Measurements from ENCODE around the gene DMGDH. TPM values are rescaled to one million over a fixed set of nuclear protein-coding genes. Genes with fewer than 3 reads are reported as not detected.

The DMGDH gene
- total RNA-seq, 3 donors from 2014 or later = 1.5 to 12.5 (median 2.9) TPM

- Histone ChIP-seq H3K4me3 (no peak overlapping the region), H3K36me3 (no peaks in the 10 kb centered on the region), H3K4me1 (no peaks in the 10 kb centered on the region), H3K27ac (no peak overlapping the region), H3K27me3 (no peaks in the 10 kb centered on the region), H3K9me3 (peaks cover 0 to 12% of the 10 kb centered on the region in 2 donors)
- no peak for DNase-seq (ENCODE audit: low spot score in 2 of 2)
- intact Hi-C loops (cut with DNase I; ENCODE audit: low total_unique reads) = no loop called here
- TF ChIP-seq CTCF (IDR thresholded peaks at IDR 0.05) (no peak), POLR2AphosphoS5 (IDR thresholded peaks at IDR 0.05) (no peak), POLR2A (IDR thresholded peaks at IDR 0.05) (no peak)
These were observed 16.2 kb downstream of the DMGDH start for GRCh38 chr5:79053321-79053720.

- Histone ChIP-seq H3K36me3 (no peaks in the 10 kb centered on the region), H3K4me1 (no peaks in the 10 kb centered on the region), H3K27me3 (no peaks in the 10 kb centered on the region), H3K27ac (no peak overlapping the region), H3K4me3 (no peak overlapping the region), H3K9me3 (peaks cover 0 to 12% of the 10 kb centered on the region in 2 donors)
- no peak for DNase-seq (ENCODE audit: low spot score in 2 of 2)
- TF ChIP-seq POLR2AphosphoS5 (IDR thresholded peaks at IDR 0.05) (no peak), POLR2A (IDR thresholded peaks at IDR 0.05) (no peak), CTCF (IDR thresholded peaks at IDR 0.05) (no peak)
- intact Hi-C loops (cut with DNase I; ENCODE audit: low total_unique reads) = no loop called here
These were observed 19.0 kb downstream of the DMGDH start for GRCh38 chr5:79050498-79050897.

GRCh38 chr5:79048437-79048836, 21.0 kb downstream of the DMGDH start:
- no peaks in the 10 kb centered on the region for H3K27me3 ChIP-seq
- H3K36me3 ChIP-seq = no peaks in the 10 kb centered on the region
- intact Hi-C loops (cut with DNase I; ENCODE audit: low total_unique reads) = no loop called here
- no peak overlapping the region for H3K27ac ChIP-seq
- no peaks in the 10 kb centered on the region for H3K4me1 ChIP-seq
- H3K4me3 ChIP-seq = no peak overlapping the region
- H3K9me3 ChIP-seq = peaks cover 0 to 12% of the 10 kb centered on the region in 2 donors
- no peak for DNase-seq (ENCODE audit: low spot score in 2 of 2)
- TF ChIP-seq POLR2A (IDR thresholded peaks at IDR 0.05) = no peak

GRCh38 chr5:79047199-79047598, 22.3 kb downstream of the DMGDH start:
- TF ChIP-seq POLR2A (IDR thresholded peaks at IDR 0.05) = no peak
- no peak for TF ChIP-seq POLR2AphosphoS5 (IDR thresholded peaks at IDR 0.05)
- TF ChIP-seq CTCF (IDR thresholded peaks at IDR 0.05) = no peak
- Histone ChIP-seq H3K4me3 (no peak overlapping the region), H3K36me3 (no peaks in the 10 kb centered on the region), H3K27ac (no peak overlapping the region), H3K9me3 (peaks cover 0 to 5% of the 10 kb centered on the region in 2 donors), H3K4me1 (no peaks in the 10 kb centered on the region), H3K27me3 (no peaks in the 10 kb centered on the region)
- no peak for DNase-seq (ENCODE audit: low spot score in 2 of 2)
- intact Hi-C loops (cut with DNase I; ENCODE audit: low total_unique reads) = no loop called here

GRCh38 chr5:79042188-79042587, 27.3 kb downstream of the DMGDH start:
- intact Hi-C loops (cut with DNase I; ENCODE audit: low total_unique reads) = no loop called here
- Histone ChIP-seq H3K4me3 (no peak overlapping the region), H3K27me3 (no peaks in the 10 kb centered on the region), H3K36me3 (no peaks in the 10 kb centered on the region), H3K9me3 (no peaks in the 10 kb centered on the region), H3K4me1 (no peaks in the 10 kb centered on the region), H3K27ac (no peak overlapping the region)
- no peak for DNase-seq (ENCODE audit: low spot score in 2 of 2)
- TF ChIP-seq POLR2A (IDR thresholded peaks at IDR 0.05) (no peak), CTCF (IDR thresholded peaks at IDR 0.05) (no peak), POLR2AphosphoS5 (IDR thresholded peaks at IDR 0.05) (no peak)

- no peak for DNase-seq (ENCODE audit: low spot score in 2 of 2)
- H3K4me3 ChIP-seq = no peak overlapping the region
- no peaks in the 10 kb centered on the region for H3K9me3 ChIP-seq
- H3K27me3 ChIP-seq = no peaks in the 10 kb centered on the region
- no peaks in the 10 kb centered on the region for H3K36me3 ChIP-seq
- TF ChIP-seq POLR2A (IDR thresholded peaks at IDR 0.05) = no peak
- no peak for TF ChIP-seq CTCF (IDR thresholded peaks at IDR 0.05)
- TF ChIP-seq POLR2AphosphoS5 (IDR thresholded peaks at IDR 0.05) = no peak
- intact Hi-C loops (cut with DNase I; ENCODE audit: low total_unique reads) = no loop called here
- no peak overlapping the region for H3K27ac ChIP-seq
- no peaks in the 10 kb centered on the region for H3K4me1 ChIP-seq
These were observed 32.7 kb downstream of the DMGDH start for GRCh38 chr5:79036769-79037168.
